K562 (cell line): ENCODE data around the gene YOD1. TPM values are rescaled to one million over a fixed set of nuclear protein-coding genes. Genes with fewer than 3 reads are reported as not detected.

Experiments used
- ATAC-seq: fragments of 200-7000 bp; cut with Tn5 transposase; 3 replicates; pipeline ENCODE4 v1.9.1; 2020; ENCODE audit warnings: moderate library complexity
- BruUV-seq: library from RNA; stranded (reverse); fragments of 400-500 nt; replicated peaks from 2 replicates; lab custom pipeline; 2021; lab: Mats Ljungman, UMichigan
- CTCF ChIA-PET: fragments of 300-600 bp; formaldehyde crosslinking; extraction: SDS; loops from one replicate; lab custom pipeline; 2021; ENCODE audit warnings: low intra/inter-chr PET ratio; lab: Yijun Ruan, JAX
- POLR2A ChIA-PET: fragments of 300-600, 350-650 bp; sonication (Branson Sonifier 250); formaldehyde crosslinking; extraction: SDS; loops from one replicate; lab custom pipeline; 2021; ENCODE audit warnings: antibody characterized with exemption, inconsistent platforms; lab: Yijun Ruan, JAX
- DNase-seq, 4 experiments: peaks; one replicate each; pipeline versions ENCODE4 v3.0.0 to v3.0.0-alpha.2; 2011 to 2018; ENCODE audit warnings: low spot score in 3 of 4, mixed read lengths in 3 of 4; ENCODE audit errors: extremely low read depth in 1 of 4
- FAIRE-seq: peaks from 2 replicates; lab custom pipeline; 2011; peaks lifted over from hg19 to GRCh38; lab: Jason Lieb, UNC
- H2AFZ ChIP-seq: 2 replicates; pipeline ENCODE4 v1.6.0; 2011; ENCODE audit warnings: low read depth, low read length, control low read depth, inconsistent platforms
- H3K27ac ChIP-seq: fragments of 200-600 bp; 3 replicates; pipeline ENCODE4 v1.8.0; 2011; ENCODE audit warnings: low read depth, mild to moderate bottlenecking, control low read depth, inconsistent platforms, low read length, moderate library complexity, mixed read lengths; ENCODE audit errors: extremely low read depth
- H3K27me3 ChIP-seq, 2 experiments: fragments of 300-600 bp in 1 of 2; 2 replicates in 1 of 2; 3 replicates in 1 of 2; pipeline versions ENCODE4 v1.6.0 to v1.8.0; 2011; ENCODE audit warnings: inconsistent platforms in 2 of 2, low read length in 2 of 2, mild to moderate bottlenecking in 1 of 2, mixed read lengths in 1 of 2, moderate library complexity in 1 of 2; ENCODE audit not compliant: control insufficient read depth in 2 of 2, insufficient read depth in 2 of 2
- H3K36me3 ChIP-seq: fragments of 300-600 bp; 3 replicates; pipeline ENCODE4 v1.8.0; 2011; ENCODE audit warnings: mild to moderate bottlenecking, low read length, inconsistent platforms; ENCODE audit not compliant: control insufficient read depth, insufficient read depth
- H3K4me1 ChIP-seq, 2 experiments: fragments of 200-600 bp in 1 of 2; replicated peaks in 1 of 2; 2 replicates in 1 of 2; 3 replicates in 1 of 2; pipeline versions ENCODE4 v1.5.1 to v1.8.0; 2011; ENCODE audit warnings: inconsistent platforms in 2 of 2, low read length in 2 of 2, mild to moderate bottlenecking in 1 of 2, mixed read lengths in 1 of 2, moderate library complexity in 1 of 2; ENCODE audit not compliant: control insufficient read depth in 2 of 2, insufficient read depth in 2 of 2
- H3K4me2 ChIP-seq: 2 replicates; pipeline ENCODE4 v1.6.1; 2011; ENCODE audit warnings: low read length, control low read depth, inconsistent platforms, mixed read lengths; ENCODE audit not compliant: insufficient read depth
- H3K4me3 ChIP-seq: fragments of 200-600 bp; sonication (generic), shearing (Covaris generic); 2 replicates; pipeline ENCODE4 v1.5.1; 2016; ENCODE audit warnings: control low read depth, inconsistent platforms
- H3K79me2 ChIP-seq: fragments of 200-600 bp; 3 replicates; pipeline ENCODE4 v1.8.0; 2011; ENCODE audit warnings: low read length, inconsistent platforms; ENCODE audit not compliant: control insufficient read depth, insufficient read depth
- H3K9ac ChIP-seq, 2 experiments: 2 replicates each; pipeline versions ENCODE4 v1.6.0 to v1.6.1; 2011; ENCODE audit warnings: low read depth in 2 of 2, low read length in 2 of 2, control low read depth in 1 of 2, inconsistent platforms in 1 of 2, mild to moderate bottlenecking in 1 of 2, mixed read lengths in 1 of 2; ENCODE audit not compliant: insufficient read depth in 1 of 2
- H3K9me1 ChIP-seq: one replicate; pipeline ENCODE4 v1.6.0; 2011; ENCODE audit warnings: inconsistent platforms, mild to moderate bottlenecking, low read length, moderate library complexity; ENCODE audit not compliant: control insufficient read depth, insufficient read depth
- H3K9me3 ChIP-seq: replicated peaks from 2 replicates; pipeline ENCODE4 v1.5.1; 2011; ENCODE audit warnings: low read depth, low read length, inconsistent platforms; ENCODE audit not compliant: control insufficient read depth, insufficient read depth
- H4K20me1 ChIP-seq: replicated peaks from 2 replicates; pipeline ENCODE4 v1.6.1; 2011; ENCODE audit warnings: low read length, inconsistent platforms, mixed read lengths; ENCODE audit not compliant: control insufficient read depth, insufficient read depth
- ARID1B ChIP-seq: fragments of 450-650 bp; IDR thresholded peaks from 2 replicates; pipeline ENCODE4 v1.6.1; 2016; ENCODE audit warnings: antibody characterized with exemption, mild to moderate bottlenecking, inconsistent platforms
- E2F6 ChIP-seq, 2 experiments: IDR thresholded peaks; 2 replicates each; pipeline ENCODE4 v1.6.1; 2011; ENCODE audit warnings: borderline replicate concordance in 1 of 2, control low read depth in 1 of 2, low read depth in 1 of 2, low read length in 1 of 2, mild to moderate bottlenecking in 1 of 2, mixed read lengths in 1 of 2, moderate library complexity in 1 of 2; ENCODE audit not compliant: insufficient read depth in 1 of 2, insufficient read length in 1 of 2, poor library complexity in 1 of 2, severe bottlenecking in 1 of 2; ENCODE audit errors: extremely low read depth in 1 of 2
- FOXK2 ChIP-seq, 2 experiments: fragments of 450-650 bp; IDR thresholded peaks in 1 of 2; conservative IDR thresholded peaks in 1 of 2; 2 replicates each; pipeline ENCODE4 v1.6.1; 2016; ENCODE audit warnings: low read depth in 2 of 2, mild to moderate bottlenecking in 1 of 2
- HCFC1 ChIP-seq: IDR thresholded peaks from 2 replicates; pipeline ENCODE4 v1.6.1; 2012; ENCODE audit warnings: low read depth, low read length, improper control_type of control experiment
- IRF2 ChIP-seq: sonication (generic); formaldehyde crosslinking; IDR thresholded peaks from 2 replicates; pipeline ENCODE4 v1.8.1; 2022; ENCODE audit warnings: mild to moderate bottlenecking, missing genetic modification reagents
- NEUROD1 ChIP-seq: fragments of 150-350 bp; IDR thresholded peaks from 2 replicates; pipeline ENCODE4 v1.6.1; 2014; ENCODE audit warnings: borderline replicate concordance, low read length, low read depth; ENCODE audit not compliant: partially characterized antibody
- RFX1 ChIP-seq: fragments of 450-650 bp; IDR thresholded peaks from 2 replicates; pipeline ENCODE4 v1.6.1; 2016; ENCODE audit warnings: mild to moderate bottlenecking, moderate library complexity
- ZC3H4 ChIP-seq: sonication (generic); formaldehyde crosslinking; IDR thresholded peaks from 2 replicates; pipeline ENCODE4 v1.9.0; 2021; ENCODE audit warnings: missing genetic modification reagents, borderline replicate concordance
- ZNF24 ChIP-seq: fragments of 450-650 bp; IDR thresholded peaks from 2 replicates; pipeline ENCODE4 v1.6.1; 2016
- ZNF263 ChIP-seq: sonication (generic); formaldehyde crosslinking; IDR thresholded peaks from 2 replicates; pipeline ENCODE4 v1.8.0; 2022; ENCODE audit warnings: mild to moderate bottlenecking, missing genetic modification reagents, borderline replicate concordance
- ZNF384 ChIP-seq: IDR thresholded peaks from 2 replicates; pipeline ENCODE4 v1.6.1; 2012; ENCODE audit warnings: low read depth, low read length, improper control_type of control experiment
- ZNF696 ChIP-seq: fragments of 250-450 bp; sonication (Bioruptor Pico); conservative IDR thresholded peaks from 2 replicates; pipeline ENCODE4 v1.4.0; 2020; ENCODE audit warnings: mild to moderate bottlenecking, moderate library complexity
- WGBS: fragments of 100-300 bp; shearing (Covaris generic); methylation state at CpG from one replicate; pipeline ENCODE4 v1.1.6; 2016; ENCODE audit warnings: low coverage, mixed read lengths; ENCODE audit not compliant: insufficient coverage; ENCODE audit errors: missing lambda C conversion rate; 5-methylcytosine and 5-hydroxymethylcytosine counted together
- in situ Hi-C: fragments of 300-500 bp; cut with MboI; formaldehyde crosslinking; loops from 4 replicates; pipeline ENCODE4 v1.15.0; 2018; ENCODE audit warnings: inconsistent platforms, mixed read lengths
- intact Hi-C: fragments of 100-400 bp; cut with micrococcal nuclease; formaldehyde crosslinking; loops from 2 replicates; pipeline ENCODE4 v1.14.2; 2022
- polyA plus RNA-seq, 8 experiments: library from polyadenylated mRNA; depleted of rRNA in 4 of 8; stranded (reverse) in 5 of 8; unstranded in 3 of 8; fragments of >200 nt; fragmentation: Nextera tagmentation in 2 of 8; fragmentation: Illumina TruSeq in 1 of 8; extraction: Ambion mirVana in 2 of 8; extraction: Trizol in 1 of 8; gene quantifications; 2 replicates each; pipeline versions ENCODE4 v1.2.1 to v1.2.3, GENCODE V29; 2011 to 2014; ENCODE audit warnings: inconsistent platforms in 1 of 8, missing spikeins in 1 of 8
- total RNA-seq, 7 experiments: library from RNA; depleted of rRNA in 6 of 7; stranded (reverse); fragments of >200 nt in 6 of 7; fragmentation: Illumina TruSeq in 2 of 7; extraction: Trizol in 2 of 7; gene quantifications; 2 replicates each; pipeline versions ENCODE4 v1.2.1 to v1.2.3, GENCODE V29; 2011 to 2021; ENCODE audit warnings: low replicate concordance in 1 of 7

Gene YOD1
- total and polyA plus RNA-seq, 9 of the 15 experiments (the other 6 are each of a cell fraction or from before 2014, with no cell fraction given), result 18.2 to 78.1 (median 46.9) TPM

GRCh38 chr1:207078578-207079132, 27.6 kb upstream of the YOD1 start (continued):
- peak; percentile 55; the same call in 1 of the 2 replicates for TF ChIP-seq IRF2
- TF ChIP-seq, all 486 proteins: peak for 6

- FAIRE-seq, result peak; percentile 95
- intact Hi-C loops, result loop anchor here (1.0 to 10.0 kb wide), 8 partner anchors 27 to 603 kb away; partner anchors contain the start of gene IKBKE
- ATAC-seq, result peak; percentile 96
- H2AFZ ChIP-seq, result no peak overlapping the region
- H3K4me3 ChIP-seq, result no peak overlapping the region
- 25% methylated on average over 6 of the region's 6 CpGs for WGBS
- H3K4me2 ChIP-seq, result no peak overlapping the region
- H3K27me3 ChIP-seq, result no peaks in the 10 kb centered on the region
- H3K4me1 ChIP-seq, result peaks cover 0 to 10% of the 10 kb centered on the region in 2 experiments; a peak in 2 of 5 replicates
- DNase-seq, result peak; percentile 79 to 91 (median 82)
- H3K9me3 ChIP-seq, result no peaks in the 10 kb centered on the region
- no peak overlapping the region for H3K9ac ChIP-seq
- peaks cover 8% of the 10 kb centered on the region; the same call in 1 of the 3 replicates for H3K36me3 ChIP-seq
- in situ Hi-C loops, result loop anchor here (10.0 kb wide), 1 partner anchor 143 kb away; no protein-coding TSS in a partner anchor
- H4K20me1 ChIP-seq, result no peaks in the 10 kb centered on the region
- no peak overlapping the region for H3K27ac ChIP-seq
- CTCF ChIA-PET, result interaction anchor here (0.6 to 3.0 kb wide), 12 partner anchors 27 to 616 kb away, joined by 3 to 34 read pairs (median 4); partner anchors contain the start of gene YOD1
- no peaks in the 10 kb centered on the region for H3K79me2 ChIP-seq
- H3K9me1 ChIP-seq, result no peaks in the 10 kb centered on the region
- BruUV-seq, result no TSS peak
- POLR2A ChIA-PET, result interaction anchor here (0.6 to 1.2 kb wide), 2 partner anchors 12 to 441 kb away, joined by 3 read pairs; no protein-coding TSS in a partner anchor
- TF ChIP-seq ZNF384 (no peak), E2F6 (IDR thresholded peaks at IDR 0.05; ENCODE audit: borderline replicate concordance in 1 of 2, extremely low read depth in 1 of 2, insufficient read depth in 1 of 2, insufficient read length in 1 of 2, low read depth in 1 of 2, low read length in 1 of 2, poor library complexity in 1 of 2, severe bottlenecking in 1 of 2) (peak in 1 of 2 experiments; percentile 20), ZNF696 (no peak), ZC3H4 (CRISPR knock-in tag) (no peak), ZNF263 (CRISPR knock-in tag) (no peak), HCFC1 (peak; percentile 26; the same call in 1 of the 2 replicates), NEUROD1 (no peak), ARID1B (peak; percentile 22), FOXK2 (conservative IDR thresholded peaks at IDR 0.05 in 1 of 2, IDR thresholded peaks at IDR 0.05 in 1 of 2; ENCODE audit: low read depth in 2 of 2) (peak in 1 of 2 experiments; percentile 48; a peak in 1 of 4 replicates), ZNF24 (0 out of 2 replicates have a peak, but pooled peaks have one; percentile 21), RFX1 (no peak)
These were observed 26.7 kb upstream of the YOD1 start for GRCh38 chr1:207077470-207078377.
